ENCODE data around the gene DCP2.

DNA sequence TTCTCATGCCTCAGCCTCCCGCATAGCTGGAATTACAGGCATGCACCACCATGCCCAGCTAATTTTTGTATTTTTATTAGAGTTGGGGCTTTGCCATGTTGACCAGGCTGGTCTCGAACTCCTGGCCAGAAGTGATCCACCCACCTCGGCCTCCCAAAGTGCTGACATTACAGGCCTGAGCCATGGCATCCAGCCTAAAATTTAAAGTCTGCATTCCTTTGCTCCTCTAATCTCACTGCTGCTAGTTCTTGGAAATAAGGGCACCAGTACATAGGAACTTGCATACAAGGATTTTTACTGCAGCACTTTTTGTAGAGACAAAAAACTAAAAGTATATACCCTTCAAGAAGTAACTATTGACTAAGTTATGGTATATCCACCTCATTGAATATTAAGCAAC, 20.0 kb upstream of the DCP2 start:
- TF ChIP-seq POLR2A (IDR thresholded peaks at IDR 0.05; ENCODE audit: low read depth, low read length) (no peak), TAF1 (IDR thresholded peaks at IDR 0.05; ENCODE audit: borderline replicate concordance, low read depth, low read length) (no peak)

Measured in GM12892 (cell line).